Ovary (tissue), 3 donors: ENCODE measurements around the gene HAPLN2.

ENCODE experiments used
- POLR2A ChIP-seq: fragments of 450-650 bp; IDR thresholded peaks from one replicate; pipeline ENCODE4 v1.6.1; 2017; ENCODE audit warnings: antibody characterized with exemption, mild to moderate bottlenecking, moderate library complexity
- TF ChIP-seq, protein P1 (sequence below), 3 donors: fragments of 450-650 bp in 2 of 3; fragments of 200-600 bp in 1 of 3; IDR thresholded peaks; one replicate each; pipeline versions ENCODE4 v1.5.1 to v1.8.0; 2016 to 2022; ENCODE audit warnings: antibody characterized with exemption in 3 of 3, mild to moderate bottlenecking in 1 of 3
- donor health status: DM: no; HTN: no; CAD: no.

DNA sequence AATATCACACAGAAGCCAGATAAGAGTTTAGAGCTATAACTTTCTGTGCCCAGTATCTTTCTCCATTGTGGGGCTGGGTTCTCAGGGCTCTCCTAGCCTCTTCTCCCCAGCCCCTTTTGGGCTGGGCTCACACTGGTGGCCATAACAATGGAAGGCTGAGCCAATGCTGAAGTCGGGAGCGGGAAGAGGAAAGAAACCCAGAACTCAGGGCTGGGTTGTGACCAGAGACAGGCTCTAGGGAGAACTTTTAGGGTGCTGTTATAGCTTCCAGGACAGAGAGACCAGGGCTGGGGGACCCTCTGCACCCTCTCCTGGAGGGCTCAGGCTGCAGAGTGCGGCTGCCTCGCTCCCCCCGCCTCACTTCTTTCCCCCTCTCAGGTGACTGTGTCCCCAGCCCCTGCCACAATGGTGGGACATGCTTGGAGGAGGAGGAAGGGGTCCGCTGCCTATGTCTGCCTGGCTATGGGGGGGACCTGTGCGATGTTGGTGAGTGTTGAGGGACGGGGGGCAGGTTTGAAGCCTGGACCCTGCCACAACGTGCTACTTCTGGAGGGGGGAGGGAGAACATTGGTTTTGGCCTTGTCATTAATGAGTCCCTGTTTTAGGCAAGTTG lies 36.8 kb downstream of the HAPLN2 start:
- TF ChIP-seq, protein P1, sequence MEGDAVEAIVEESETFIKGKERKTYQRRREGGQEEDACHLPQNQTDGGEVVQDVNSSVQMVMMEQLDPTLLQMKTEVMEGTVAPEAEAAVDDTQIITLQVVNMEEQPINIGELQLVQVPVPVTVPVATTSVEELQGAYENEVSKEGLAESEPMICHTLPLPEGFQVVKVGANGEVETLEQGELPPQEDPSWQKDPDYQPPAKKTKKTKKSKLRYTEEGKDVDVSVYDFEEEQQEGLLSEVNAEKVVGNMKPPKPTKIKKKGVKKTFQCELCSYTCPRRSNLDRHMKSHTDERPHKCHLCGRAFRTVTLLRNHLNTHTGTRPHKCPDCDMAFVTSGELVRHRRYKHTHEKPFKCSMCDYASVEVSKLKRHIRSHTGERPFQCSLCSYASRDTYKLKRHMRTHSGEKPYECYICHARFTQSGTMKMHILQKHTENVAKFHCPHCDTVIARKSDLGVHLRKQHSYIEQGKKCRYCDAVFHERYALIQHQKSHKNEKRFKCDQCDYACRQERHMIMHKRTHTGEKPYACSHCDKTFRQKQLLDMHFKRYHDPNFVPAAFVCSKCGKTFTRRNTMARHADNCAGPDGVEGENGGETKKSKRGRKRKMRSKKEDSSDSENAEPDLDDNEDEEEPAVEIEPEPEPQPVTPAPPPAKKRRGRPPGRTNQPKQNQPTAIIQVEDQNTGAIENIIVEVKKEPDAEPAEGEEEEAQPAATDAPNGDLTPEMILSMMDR (IDR thresholded peaks at IDR 0.05), result no peak
- no peak for TF ChIP-seq POLR2A
